ENCODE data around the gene LMO3. TPM values are rescaled to one million over a fixed set of nuclear protein-coding genes. Genes with fewer than 3 reads are reported as not detected.

Gene LMO3
- total and polyA plus RNA-seq, 2 of the 4 experiments (the other 2 are of a cell fraction): 0.54 to 0.84 TPM

DNA sequence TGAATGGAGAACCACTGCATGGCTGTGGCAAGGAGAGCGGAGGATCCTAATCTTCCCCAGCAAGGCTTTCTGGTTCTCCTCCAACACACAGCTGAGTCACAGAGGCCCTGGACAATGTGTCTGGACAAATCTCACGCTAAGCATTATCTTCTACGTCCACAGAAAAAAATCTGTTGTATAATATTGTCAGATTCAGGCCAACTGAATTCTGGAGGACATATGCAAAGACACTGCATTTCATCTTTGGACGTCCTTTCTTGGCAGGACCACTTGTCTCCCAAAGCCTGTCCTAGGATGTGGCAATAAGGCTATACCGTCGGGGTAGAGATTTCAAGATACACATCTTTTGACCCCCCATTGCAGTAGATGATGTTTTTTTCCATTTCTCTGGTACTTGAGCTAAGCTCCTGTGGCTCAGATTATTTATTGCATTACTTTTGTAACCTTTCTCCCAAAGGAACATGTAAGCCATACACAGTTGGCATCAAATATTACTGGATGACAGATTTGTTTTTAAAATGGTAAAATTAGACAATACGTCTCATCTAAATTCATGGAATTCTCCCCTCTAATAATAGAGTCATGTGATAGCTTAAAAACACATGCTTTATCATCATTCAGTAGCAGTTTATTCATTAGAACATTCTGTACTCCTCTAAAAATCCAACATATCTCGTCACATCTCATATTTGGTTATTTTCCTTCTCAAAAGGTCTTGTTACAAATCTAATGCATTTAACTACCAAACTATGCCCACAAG, 19.4 kb downstream of the LMO3 start:
- no peak overlapping the region for H3K18ac ChIP-seq (ENCODE audit: low read depth, low read length)
- intact Hi-C loops (cut with micrococcal nuclease) (no loop called here), dilution Hi-C loops (cut with HindIII; ENCODE audit: low sequenced_read_pairs, unreplicated experiment) (no loop called here), in situ Hi-C loops (cut with MboI; ENCODE audit: low sequenced_read_pairs) (no loop called here)
- H2BK15ac ChIP-seq (ENCODE audit: low read depth, low read length): no peak overlapping the region
- no peak overlapping the region for H2BK20ac ChIP-seq (ENCODE audit: low read depth, low read length)
- no peaks in the 10 kb centered on the region for H3K27me3 ChIP-seq (ENCODE audit: control insufficient read depth, insufficient read depth, low read length)
- H4K91ac ChIP-seq (ENCODE audit: insufficient read depth, low read depth, low read length): no peak overlapping the region
- H2AK9ac ChIP-seq (replicated peaks; ENCODE audit: low read depth, low read length, poor library complexity): no peak overlapping the region
- no peak overlapping the region for H3K56ac ChIP-seq (ENCODE audit: extremely low read depth, insufficient read depth, low read length)
- no peaks in the 10 kb centered on the region for H3K36me3 ChIP-seq (ENCODE audit: control insufficient read depth, insufficient read depth, low read length)
- H3K23ac ChIP-seq (ENCODE audit: low read depth, low read length): no peak overlapping the region
- POLR2A ChIA-PET (ENCODE audit: unreplicated experiment): no interaction called here
- DNase-seq (peak; percentile 64), ATAC-seq (ENCODE audit: low read depth) (peak; percentile 16; the same call in 1 of the 2 replicates)
- BruUV-seq (replicated peaks): no TSS peak
- H3K9ac ChIP-seq (ENCODE audit: low read depth, low read length): no peak overlapping the region
- no peak overlapping the region for H3K14ac ChIP-seq (replicated peaks; ENCODE audit: low read depth, low read length)
- H4K5ac ChIP-seq (ENCODE audit: low read depth, low read length): no peak overlapping the region
- no peaks in the 10 kb centered on the region for H3K9me3 ChIP-seq (ENCODE audit: control insufficient read depth, insufficient read depth, low read length)
- no peaks in the 10 kb centered on the region for H3K79me1 ChIP-seq (ENCODE audit: low read depth in 1 of 2, low read length in 2 of 2)
- H2BK120ac ChIP-seq (ENCODE audit: low read depth, low read length): no peak overlapping the region
- H3K4ac ChIP-seq (ENCODE audit: low read depth, low read length): no peak overlapping the region
- no peak overlapping the region for H2AFZ ChIP-seq (replicated peaks; ENCODE audit: low read length, poor library complexity)
- TF ChIP-seq, protein P1, sequence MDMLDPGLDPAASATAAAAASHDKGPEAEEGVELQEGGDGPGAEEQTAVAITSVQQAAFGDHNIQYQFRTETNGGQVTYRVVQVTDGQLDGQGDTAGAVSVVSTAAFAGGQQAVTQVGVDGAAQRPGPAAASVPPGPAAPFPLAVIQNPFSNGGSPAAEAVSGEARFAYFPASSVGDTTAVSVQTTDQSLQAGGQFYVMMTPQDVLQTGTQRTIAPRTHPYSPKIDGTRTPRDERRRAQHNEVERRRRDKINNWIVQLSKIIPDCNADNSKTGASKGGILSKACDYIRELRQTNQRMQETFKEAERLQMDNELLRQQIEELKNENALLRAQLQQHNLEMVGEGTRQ (IDR thresholded peaks at IDR 0.05; ENCODE audit: low read depth, low read length): no peak
- TF ChIP-seq, protein P2, sequence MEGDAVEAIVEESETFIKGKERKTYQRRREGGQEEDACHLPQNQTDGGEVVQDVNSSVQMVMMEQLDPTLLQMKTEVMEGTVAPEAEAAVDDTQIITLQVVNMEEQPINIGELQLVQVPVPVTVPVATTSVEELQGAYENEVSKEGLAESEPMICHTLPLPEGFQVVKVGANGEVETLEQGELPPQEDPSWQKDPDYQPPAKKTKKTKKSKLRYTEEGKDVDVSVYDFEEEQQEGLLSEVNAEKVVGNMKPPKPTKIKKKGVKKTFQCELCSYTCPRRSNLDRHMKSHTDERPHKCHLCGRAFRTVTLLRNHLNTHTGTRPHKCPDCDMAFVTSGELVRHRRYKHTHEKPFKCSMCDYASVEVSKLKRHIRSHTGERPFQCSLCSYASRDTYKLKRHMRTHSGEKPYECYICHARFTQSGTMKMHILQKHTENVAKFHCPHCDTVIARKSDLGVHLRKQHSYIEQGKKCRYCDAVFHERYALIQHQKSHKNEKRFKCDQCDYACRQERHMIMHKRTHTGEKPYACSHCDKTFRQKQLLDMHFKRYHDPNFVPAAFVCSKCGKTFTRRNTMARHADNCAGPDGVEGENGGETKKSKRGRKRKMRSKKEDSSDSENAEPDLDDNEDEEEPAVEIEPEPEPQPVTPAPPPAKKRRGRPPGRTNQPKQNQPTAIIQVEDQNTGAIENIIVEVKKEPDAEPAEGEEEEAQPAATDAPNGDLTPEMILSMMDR (conservative IDR thresholded peaks at IDR 0.05; ENCODE audit: low read depth, low read length): no peak
- H3K27ac ChIP-seq (ENCODE audit: insufficient read depth, low read length): no peak overlapping the region
- 0 out of 2 replicates have a peak, but pooled peaks cover 3% of the 10 kb centered on the region for H3K9me1 ChIP-seq (ENCODE audit: insufficient read depth, low read length)
- no peak overlapping the region for H2BK5ac ChIP-seq (ENCODE audit: low read depth, low read length, poor library complexity, severe bottlenecking)
- no peak overlapping the region for H3K4me2 ChIP-seq (ENCODE audit: low read depth, low read length)
- peaks cover 2% of the 10 kb centered on the region; the same call in 1 of the 2 replicates for H3K4me1 ChIP-seq (ENCODE audit: control insufficient read depth, insufficient read depth, low read length)
- H4K20me1 ChIP-seq (ENCODE audit: insufficient read depth, low read length): no peaks in the 10 kb centered on the region
- H4K8ac ChIP-seq (ENCODE audit: low read depth in 2 of 2, low read length in 2 of 2): no peak overlapping the region
- no CpG with 5 or more reads among the region's 8 CpGs for WGBS, 2 experiments (ENCODE audit: extremely low coverage in 2 of 2, insufficient read length in 1 of 2)
- no peak overlapping the region for H2AK5ac ChIP-seq (ENCODE audit: low read depth, low read length)
- no peak overlapping the region for H3K4me3 ChIP-seq (ENCODE audit: insufficient read depth, low read depth, low read length)
- CTCF ChIA-PET: no interaction called here
